Effector memory CD4-positive, alpha-beta T cell (primary cell): Measurements from ENCODE around the gene MARK4.
"Not testable (repeated sequence)": the region's sequence is repeated elsewhere in the genome, so short reads cannot be mapped to it uniquely, and the experiment has no call there.

Experiments used
- DNase-seq, 3 donors: peaks; one replicate each; pipeline ENCODE4 v3.0.0-alpha.2; 2020
- H3K27ac ChIP-seq: 2 replicates; pipeline ENCODE4 v1.7.0; 2013; ENCODE audit warnings: mild to moderate bottlenecking, low read length, moderate library complexity; ENCODE audit not compliant: insufficient read depth, poor library complexity, severe bottlenecking
- H3K27me3 ChIP-seq: replicated peaks from 2 replicates; pipeline ENCODE4 v1.7.0; 2013; ENCODE audit warnings: mild to moderate bottlenecking, low read length; ENCODE audit not compliant: insufficient read depth, control insufficient read depth, poor library complexity, severe bottlenecking
- H3K36me3 ChIP-seq: 2 replicates; pipeline ENCODE4 v1.7.0; 2013; ENCODE audit warnings: mild to moderate bottlenecking, low read length, moderate library complexity; ENCODE audit not compliant: control insufficient read depth, insufficient read depth
- H3K4me1 ChIP-seq: 2 replicates; pipeline ENCODE4 v1.7.0; 2013; ENCODE audit warnings: low read length, mild to moderate bottlenecking; ENCODE audit not compliant: control insufficient read depth, insufficient read depth, poor library complexity, severe bottlenecking
- H3K4me3 ChIP-seq: 2 replicates; pipeline ENCODE4 v1.7.0; 2013; ENCODE audit warnings: low read length, low read depth, mild to moderate bottlenecking; ENCODE audit not compliant: insufficient read depth, poor library complexity, severe bottlenecking
- H3K9me3 ChIP-seq: 2 replicates; pipeline ENCODE4 v1.7.0; 2013; ENCODE audit warnings: mild to moderate bottlenecking, low read length, moderate library complexity; ENCODE audit not compliant: control insufficient read depth

Gene MARK4

GRCh38 chr19:45331411-45331810 is 80.3 kb downstream of the MARK4 start:
- H3K36me3 ChIP-seq = no peaks in the 10 kb centered on the region
- H3K27me3 ChIP-seq = no peaks in the 10 kb centered on the region
- H3K4me3 ChIP-seq = no peak overlapping the region
- DNase-seq = no peak
- H3K4me1 ChIP-seq = no peaks in the 10 kb centered on the region
- no peaks in the 10 kb centered on the region for H3K9me3 ChIP-seq
- no peak overlapping the region for H3K27ac ChIP-seq

GRCh38 chr19:45333609-45334303 is 82.7 kb downstream of the MARK4 start:
- Histone ChIP-seq H3K4me3 (no peak overlapping the region), H3K27ac (no peak overlapping the region), H3K36me3 (no peaks in the 10 kb centered on the region), H3K9me3 (no peaks in the 10 kb centered on the region), H3K27me3 (no peaks in the 10 kb centered on the region), H3K4me1 (no peaks in the 10 kb centered on the region)
- no peak for DNase-seq

- H3K4me1 ChIP-seq, H3K9me3 ChIP-seq, H3K4me3 ChIP-seq, H3K27ac ChIP-seq, DNase-seq, H3K27me3 ChIP-seq, H3K36me3 ChIP-seq: not testable (repeated sequence)
These were observed 83.8 kb downstream of the MARK4 start for GRCh38 chr19:45334881-45335280.

DNA sequence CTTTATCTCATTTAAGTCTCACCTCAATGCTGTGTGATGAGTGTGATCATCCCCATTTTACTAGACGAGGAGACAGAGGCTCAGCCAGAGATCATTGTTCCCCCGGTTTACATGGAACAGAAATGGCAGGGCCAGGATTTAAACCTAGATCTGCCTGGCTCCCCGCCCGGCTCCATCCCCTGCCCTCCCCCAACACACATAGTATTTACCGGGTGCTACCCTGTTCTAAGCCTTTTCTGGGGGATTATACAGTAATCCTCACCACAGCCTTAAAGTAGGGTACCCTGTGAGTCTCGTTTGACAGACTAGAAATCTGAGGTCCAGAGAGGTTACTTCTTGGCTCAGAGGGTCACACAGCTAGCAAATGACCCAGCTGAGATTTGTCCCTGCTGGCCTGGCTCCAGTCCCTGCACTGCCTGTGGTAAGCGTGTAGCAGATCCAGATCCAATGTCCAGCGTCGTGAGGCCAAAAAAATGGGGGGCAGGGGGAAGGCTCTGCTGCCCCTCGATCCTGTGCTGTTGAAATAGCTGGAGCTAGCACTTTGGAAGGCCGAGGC is 85.7 kb downstream of the MARK4 start:
- Histone ChIP-seq H3K27me3 (peaks cover 15% of the 10 kb centered on the region), H3K9me3 (no peaks in the 10 kb centered on the region), H3K4me1 (peaks cover 7% of the 10 kb centered on the region), H3K4me3 (no peak overlapping the region), H3K36me3 (no peaks in the 10 kb centered on the region), H3K27ac (no peak overlapping the region)
- DNase-seq = no peak

DNA sequence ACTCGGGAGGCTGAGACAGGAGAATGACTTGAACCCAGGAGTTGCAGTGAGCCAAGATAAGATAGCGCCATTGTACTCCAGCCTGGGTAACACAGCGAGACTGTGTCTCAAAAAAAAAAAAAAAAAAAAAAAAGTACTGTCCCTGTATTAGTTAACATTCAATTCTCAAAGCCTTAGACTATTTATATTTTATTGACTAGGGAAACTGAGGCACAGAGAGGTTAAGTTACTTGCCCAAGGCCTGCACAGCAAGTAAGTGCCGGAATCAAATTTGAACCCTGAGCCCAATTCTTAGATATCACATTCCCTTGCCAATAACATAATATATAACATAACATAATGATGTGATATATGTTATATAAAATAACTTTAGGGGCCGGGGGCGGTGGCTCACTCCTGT is 88.6 kb downstream of the MARK4 start:
- Histone ChIP-seq H3K27me3 (peaks cover 18% of the 10 kb centered on the region), H3K4me3 (no peak overlapping the region), H3K9me3 (no peaks in the 10 kb centered on the region), H3K27ac (no peak overlapping the region), H3K36me3 (no peaks in the 10 kb centered on the region), H3K4me1 (peaks cover 7% of the 10 kb centered on the region)
- DNase-seq = no peak

GRCh38 chr19:45340232-45340898 is 89.3 kb downstream of the MARK4 start, which contains the start of gene KLC3:
Gene KLC3, plus strand, starts transcription at chr19:45340750. Its CDS starts 4,792 bp downstream, at chr19:45345542.
- Histone ChIP-seq H3K36me3 (no peaks in the 10 kb centered on the region), H3K27me3 (peaks cover 18% of the 10 kb centered on the region), H3K4me1 (peaks cover 7% of the 10 kb centered on the region), H3K4me3 (no peak within 1 kb of the TSS), H3K27ac (no peak within 1 kb of the TSS), H3K9me3 (no peaks in the 10 kb centered on the region)
- DNase-seq = peak; percentile 11 to 34 (median 25)

DNA sequence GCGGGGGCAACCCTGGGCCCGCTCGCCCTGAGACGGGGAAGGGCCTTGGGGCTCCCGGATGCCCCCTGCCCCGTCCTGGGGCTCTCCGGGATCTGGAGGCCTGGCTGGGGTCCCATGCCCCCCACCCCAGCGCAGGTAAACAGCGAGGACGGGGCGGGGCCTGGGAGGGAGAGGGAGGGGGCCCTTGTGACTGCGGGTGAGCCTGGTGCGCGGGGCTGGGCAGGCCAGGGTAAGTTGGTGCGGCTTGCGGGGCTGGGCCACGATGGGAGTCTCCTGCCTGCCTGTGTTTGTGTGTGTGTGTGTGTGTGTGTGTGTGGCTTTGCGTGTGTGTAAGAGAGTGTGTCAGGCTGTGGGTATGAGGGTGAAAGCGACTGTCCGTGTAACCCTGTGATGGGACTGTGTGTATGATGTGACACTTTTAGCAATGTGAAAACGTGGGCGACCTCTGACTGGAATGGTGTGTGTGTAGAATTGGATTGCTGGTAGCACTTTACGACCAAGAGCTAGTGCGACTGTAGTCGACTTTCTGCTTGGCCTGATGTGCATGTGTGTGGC is 89.9 kb downstream of the MARK4 start:
- Histone ChIP-seq H3K4me3 (no peak overlapping the region), H3K9me3 (no peaks in the 10 kb centered on the region), H3K4me1 (peaks cover 7% of the 10 kb centered on the region), H3K27ac (no peak overlapping the region), H3K36me3 (no peaks in the 10 kb centered on the region), H3K27me3 (peaks cover 18% of the 10 kb centered on the region)
- no peak for DNase-seq

DNA sequence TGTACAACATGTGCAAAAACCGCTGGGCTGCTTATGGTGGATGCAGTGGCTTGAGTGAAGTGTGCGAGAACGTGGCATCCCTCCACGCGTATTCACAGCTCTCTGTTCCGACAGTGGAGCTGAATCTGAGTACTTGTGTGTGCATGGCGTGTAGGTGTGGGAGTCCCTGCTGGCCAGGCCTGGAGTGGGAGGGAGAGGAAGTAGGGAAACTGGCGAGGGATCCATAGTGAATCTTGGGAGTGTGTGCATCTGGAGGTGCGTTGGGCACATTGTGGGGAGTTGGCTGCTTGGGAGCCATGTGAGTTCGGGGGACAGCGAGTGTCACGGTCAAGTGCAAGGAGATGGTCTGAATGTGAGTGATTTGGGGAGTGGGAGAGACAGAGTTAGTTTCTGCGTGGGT is 91.8 kb downstream of the MARK4 start:
- Histone ChIP-seq H3K36me3 (no peaks in the 10 kb centered on the region), H3K9me3 (no peaks in the 10 kb centered on the region), H3K27me3 (peaks cover 24% of the 10 kb centered on the region), H3K27ac (no peak overlapping the region), H3K4me1 (peaks cover 7% of the 10 kb centered on the region), H3K4me3 (no peak overlapping the region)
- no peak for DNase-seq

- no peak overlapping the region for H3K4me3 ChIP-seq
- no peak for DNase-seq
- no peaks in the 10 kb centered on the region for H3K36me3 ChIP-seq
- peaks cover 7% of the 10 kb centered on the region for H3K4me1 ChIP-seq
- no peak overlapping the region for H3K27ac ChIP-seq
- H3K27me3 ChIP-seq = peaks cover 24% of the 10 kb centered on the region
- no peaks in the 10 kb centered on the region for H3K9me3 ChIP-seq
These were observed 93.8 kb downstream of the MARK4 start for GRCh38 chr19:45344621-45345505.
